Activated CD4-positive, alpha-beta T cell treated with anti-CD3 and anti-CD28 coated beads for 24 hours (primary cell): Measurements from ENCODE around the gene FXYD1.
"Not testable (repeated sequence)": the region's sequence is repeated elsewhere in the genome, so short reads cannot be mapped to it uniquely, and the experiment has no call there.

ENCODE experiments used
- DNase-seq, 2 donors: peaks; one replicate each; pipeline ENCODE4 v3.0.0-alpha.2; 2020; ENCODE audit warnings: low read depth in 2 of 2

Gene FXYD1

DNA sequence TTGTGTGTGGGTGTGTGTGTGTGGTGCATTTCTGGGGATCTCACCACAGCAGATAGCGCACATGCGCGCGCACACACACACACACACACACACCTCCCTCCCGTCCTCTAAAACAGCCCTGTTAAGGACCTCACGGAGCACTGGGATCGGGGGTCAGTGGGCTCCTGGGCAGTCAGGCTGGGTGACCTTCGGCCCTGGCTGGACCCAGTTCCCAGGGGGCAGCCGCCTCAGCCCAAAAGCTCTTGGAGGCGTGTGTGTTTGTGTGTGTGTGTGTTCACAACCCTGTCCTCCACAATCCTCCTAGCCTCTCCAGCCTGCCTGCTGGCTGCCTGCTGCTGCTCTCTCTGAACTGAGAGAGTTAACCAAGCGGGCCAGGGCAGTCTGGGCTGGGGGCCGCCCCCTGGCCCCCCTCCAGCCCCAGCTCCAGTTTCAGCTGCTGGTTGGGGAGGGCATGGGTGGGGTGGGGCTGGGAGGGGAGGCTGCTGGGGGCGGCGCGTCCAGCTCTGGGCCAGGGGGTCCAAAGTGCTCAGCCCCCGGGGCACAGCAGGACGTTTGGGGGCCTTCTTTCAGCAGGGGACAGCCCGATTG is at the start of gene FXYD1:
TSS of gene FXYD1 (plus strand) at position 520 of the 588 bp plus-strand sequence. CDS start 1,256 bp downstream, outside the sequence.
- no peak for DNase-seq

GRCh38 chr19:35089554-35089953 is 49.1 kb upstream of the FXYD1 start:
- DNase-seq = no peak

DNA sequence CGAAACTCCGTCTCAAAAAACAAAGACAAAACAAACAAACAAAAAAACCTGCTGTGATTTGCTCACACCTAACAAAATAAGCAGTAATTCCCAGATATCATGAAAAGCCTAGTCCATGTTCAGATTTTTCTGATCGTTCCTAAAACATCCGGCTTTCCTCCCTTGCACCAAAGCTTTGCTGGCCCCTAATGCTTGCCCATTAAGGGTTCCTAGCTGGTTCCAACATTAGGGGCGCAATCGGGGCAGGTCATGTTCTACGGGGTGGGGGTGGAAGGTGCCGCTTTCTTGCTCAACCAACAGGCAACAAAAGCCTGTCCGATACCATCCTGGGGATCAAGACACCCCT is 48.5 kb upstream of the FXYD1 start:
- no peak for DNase-seq

DNA sequence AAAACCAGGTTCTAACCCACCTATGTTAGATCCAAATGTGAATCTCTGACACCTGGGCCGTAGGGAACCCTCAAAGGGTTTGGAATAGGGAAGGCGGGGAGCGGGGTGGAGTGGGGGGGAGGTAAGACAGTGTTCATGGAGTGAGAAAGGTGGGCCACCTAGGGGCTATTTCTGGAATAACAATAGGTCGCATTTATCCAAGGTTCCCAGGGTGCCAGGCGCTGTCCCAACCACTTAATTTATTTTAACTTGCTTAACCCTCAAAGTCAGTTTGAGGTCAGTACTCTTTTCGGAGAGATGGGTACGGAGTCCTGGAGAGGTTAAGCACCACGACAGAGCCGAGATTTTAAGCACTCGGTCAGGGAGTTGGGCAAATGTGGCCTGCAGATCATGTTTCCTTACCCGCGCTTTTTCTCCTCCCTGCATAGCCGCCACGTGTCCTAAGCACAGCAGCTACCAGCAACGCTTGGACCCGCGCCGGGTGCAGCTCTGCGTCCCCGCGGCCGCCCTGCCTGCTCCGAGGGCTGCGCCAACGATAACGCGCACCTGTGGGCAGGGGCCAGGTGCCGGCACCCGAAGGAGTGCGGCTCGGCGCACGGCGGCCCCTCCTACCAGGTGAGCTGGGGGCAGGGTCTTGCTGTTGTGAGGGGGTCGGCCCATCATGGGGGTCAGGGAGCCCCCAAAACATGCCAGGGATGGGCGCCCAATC is 48.0 kb upstream of the FXYD1 start:
- peak; percentile 31 to 45 for DNase-seq

DNA sequence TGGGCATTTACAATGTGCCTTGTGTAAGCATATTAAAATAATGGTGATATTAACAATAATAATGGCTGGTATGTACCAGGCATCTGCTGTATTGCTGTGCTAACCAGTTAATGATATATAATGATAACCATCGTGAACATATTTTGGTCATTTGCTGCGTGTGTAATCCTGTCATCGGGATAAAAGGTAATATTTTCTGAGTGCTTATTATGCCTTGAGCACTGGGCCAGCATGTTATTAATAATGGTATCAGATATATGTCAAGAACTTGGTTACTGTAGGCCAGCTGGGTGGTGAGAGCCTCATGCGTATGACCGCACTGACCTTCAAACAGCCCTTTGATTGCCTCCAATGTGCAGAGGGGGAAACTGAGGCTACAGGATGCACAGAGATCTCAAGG is 45.2 kb upstream of the FXYD1 start:
- no peak for DNase-seq

- no peak for DNase-seq
Measured at GRCh38 chr19:35093941-35094647, 44.5 kb upstream of the FXYD1 start.

- DNase-seq = no peak
Measured at GRCh38 chr19:35094656-35095055, 44.0 kb upstream of the FXYD1 start.

- DNase-seq = no peak
Measured at GRCh38 chr19:35095667-35096368, 42.8 kb upstream of the FXYD1 start.

DNA sequence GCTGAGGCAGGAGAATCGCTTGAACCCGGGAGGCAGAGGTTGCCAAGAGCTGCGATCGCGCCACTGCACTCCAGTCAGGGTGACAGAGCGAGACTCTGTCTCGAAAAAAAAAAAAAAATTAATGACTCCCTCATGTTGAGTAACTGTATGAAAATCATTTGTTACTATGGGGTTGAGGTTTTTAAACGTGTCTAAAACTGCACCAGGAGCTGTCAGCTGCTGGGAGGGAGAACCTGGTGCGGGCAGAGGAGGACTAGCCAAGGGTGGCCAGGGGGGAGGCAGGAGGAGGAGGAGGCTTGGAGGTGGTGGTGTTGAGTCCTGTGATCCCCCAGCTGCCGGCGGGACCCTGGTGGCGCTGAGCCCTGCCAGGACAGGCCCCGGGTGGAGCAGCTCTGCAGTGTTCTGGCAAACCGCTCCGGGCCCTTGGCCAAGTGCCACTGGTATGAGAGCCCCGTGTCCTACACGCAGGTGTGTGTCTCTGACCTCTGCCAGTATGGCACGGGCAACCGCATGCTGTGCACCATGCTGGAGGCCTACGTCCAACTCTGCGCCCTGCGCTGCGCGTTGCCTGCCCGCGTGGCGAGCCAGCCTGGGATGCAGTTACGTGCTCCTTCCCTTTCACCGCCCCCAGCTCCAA is 40.1 kb upstream of the FXYD1 start:
- no peak for DNase-seq

DNA sequence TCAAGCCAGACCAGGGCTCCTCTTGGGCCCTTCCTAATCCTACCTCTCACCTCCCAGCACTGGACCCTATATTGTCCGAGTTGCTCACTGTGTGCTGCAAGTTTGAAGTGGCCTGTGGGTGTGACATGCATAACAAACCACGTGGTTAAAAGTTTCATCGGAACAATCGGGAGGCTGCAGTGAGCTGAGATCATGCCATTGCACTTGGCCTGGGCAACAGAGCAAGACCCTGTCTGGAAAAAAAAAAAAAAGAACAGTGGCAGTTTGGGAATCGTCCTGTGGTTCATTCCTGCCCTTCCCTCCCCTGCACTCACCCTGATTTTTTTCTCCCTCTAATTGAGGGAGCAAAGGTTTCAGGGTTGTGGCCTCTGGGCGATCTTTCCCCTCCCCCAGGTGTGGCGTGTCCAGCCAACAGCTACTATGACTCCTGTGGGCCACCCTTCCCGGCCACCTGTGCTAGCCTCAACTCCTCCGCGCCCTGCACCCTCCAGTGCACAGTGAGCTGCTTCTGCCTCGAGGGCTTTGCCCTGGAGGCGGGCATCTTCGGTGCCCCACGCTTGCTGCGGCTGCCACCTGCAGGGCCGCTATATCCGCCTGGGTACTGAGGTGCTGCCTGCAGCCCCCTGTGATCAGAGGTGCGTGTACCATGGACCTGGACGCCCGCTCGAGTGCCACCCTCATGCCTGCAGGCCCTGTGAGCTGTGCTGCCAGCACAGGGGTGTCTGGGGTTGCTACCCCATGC is 39.3 kb upstream of the FXYD1 start:
- no peak for DNase-seq

DNA sequence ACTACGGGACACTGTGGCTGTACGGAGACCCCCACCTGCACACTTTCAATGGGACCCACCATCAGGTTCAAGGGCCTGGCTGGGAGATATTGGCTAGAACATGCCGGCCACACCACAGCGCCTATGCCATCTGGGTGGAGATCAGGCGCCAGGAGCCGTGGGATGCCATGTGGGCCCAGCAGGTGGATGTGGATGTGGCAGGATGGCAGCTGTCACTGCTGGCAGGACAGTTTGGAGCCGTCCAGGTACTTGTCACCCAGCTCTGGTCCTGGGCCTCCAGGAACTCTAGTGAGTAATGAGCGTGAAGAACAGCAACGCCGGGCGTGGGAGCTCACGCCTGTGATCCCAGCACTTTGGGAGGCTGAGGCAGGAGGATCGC is 38.7 kb upstream of the FXYD1 start:
- no peak for DNase-seq

- no peak for DNase-seq
Measured at GRCh38 chr19:35100588-35101533, 37.8 kb upstream of the FXYD1 start.

DNA sequence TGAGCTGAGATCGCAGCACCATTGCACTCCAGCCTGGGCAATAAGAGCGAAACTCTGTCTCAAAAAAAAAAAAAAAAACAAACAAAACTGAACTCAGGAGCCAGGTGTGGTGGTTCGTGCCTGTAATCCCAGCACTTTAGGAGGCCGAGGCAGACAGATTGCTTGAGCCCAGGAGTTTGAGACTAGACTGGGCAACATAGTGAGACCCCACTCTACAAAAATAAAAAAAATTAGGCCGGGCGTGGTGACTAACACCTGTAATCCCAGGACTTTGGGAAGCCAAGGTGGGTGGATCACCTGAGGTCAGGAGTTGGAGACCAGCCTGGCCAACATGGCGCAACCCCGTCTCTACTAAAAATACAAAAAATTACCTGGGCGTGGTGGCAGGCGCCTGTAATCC is 36.7 kb upstream of the FXYD1 start:
- not testable (repeated sequence) for DNase-seq

GRCh38 chr19:35103614-35104013 is 35.0 kb upstream of the FXYD1 start:
- not testable (repeated sequence) for DNase-seq

- DNase-seq = no peak
Measured at GRCh38 chr19:35104361-35104760, 34.3 kb upstream of the FXYD1 start.

- no peak for DNase-seq
Measured at GRCh38 chr19:35105047-35105410, 33.6 kb upstream of the FXYD1 start.

- DNase-seq = no peak
Measured at GRCh38 chr19:35105411-35106290, 33.0 kb upstream of the FXYD1 start.

GRCh38 chr19:35106291-35106583 is 32.4 kb upstream of the FXYD1 start:
- DNase-seq = no peak

GRCh38 chr19:35106898-35107541 is 31.6 kb upstream of the FXYD1 start:
- DNase-seq = no peak
